Activated CD4-positive, alpha-beta T cell treated with anti-CD3 and anti-CD28 coated beads, Interleukin-2, Interleukin-6, amounts not matched to agents 100 ng/mL and 50 ng/mL, durations not matched to agents 16 hours and 8 hours (primary cell): ENCODE data around the gene SLC48A1.

Experiments used
- DNase-seq: peaks from one replicate; pipeline ENCODE4 v3.0.0-alpha.2; 2020

Gene SLC48A1

GRCh38 chr12:47758834-47759690 lies 14.0 kb upstream of the SLC48A1 start, which contains the start of gene RAPGEF3:
RAPGEF3 (minus strand) TSS chr12:47758880; CDS start chr12:47758556, 324 bp downstream.
- DNase-seq, result peak; percentile 78

DNA sequence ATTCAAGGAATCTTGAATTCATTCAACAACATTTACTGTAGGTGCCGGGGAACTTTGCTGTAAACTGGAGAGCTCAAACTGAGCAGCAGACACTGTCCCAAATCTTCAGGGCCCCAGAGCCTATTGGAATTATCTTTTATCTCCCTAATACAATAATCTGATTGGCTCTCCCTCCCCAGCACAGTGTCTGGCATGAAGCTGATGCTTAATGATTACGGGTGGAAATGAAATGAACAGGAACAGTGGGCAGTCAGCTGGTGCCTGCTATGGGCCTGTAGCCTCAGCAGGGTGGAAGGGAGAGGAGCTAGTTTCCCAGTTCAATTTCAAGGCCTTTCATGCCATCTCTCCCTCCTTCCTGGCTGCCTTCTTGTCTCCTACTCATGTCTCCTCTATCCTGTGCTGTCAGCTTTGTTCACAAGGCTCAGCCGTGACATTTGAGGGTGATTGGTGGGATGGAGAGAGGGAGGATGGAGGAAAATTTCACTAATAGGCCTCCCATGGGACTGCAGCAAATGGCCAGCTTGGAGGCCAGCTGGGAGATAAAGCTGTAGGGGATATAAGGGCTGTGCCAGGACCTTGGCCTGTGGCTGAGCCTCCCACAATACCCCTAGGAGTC lies 10.1 kb upstream of the SLC48A1 start:
- no peak for DNase-seq

- no peak for DNase-seq
These were observed 9.3 kb upstream of the SLC48A1 start for GRCh38 chr12:47763481-47764346.

DNA sequence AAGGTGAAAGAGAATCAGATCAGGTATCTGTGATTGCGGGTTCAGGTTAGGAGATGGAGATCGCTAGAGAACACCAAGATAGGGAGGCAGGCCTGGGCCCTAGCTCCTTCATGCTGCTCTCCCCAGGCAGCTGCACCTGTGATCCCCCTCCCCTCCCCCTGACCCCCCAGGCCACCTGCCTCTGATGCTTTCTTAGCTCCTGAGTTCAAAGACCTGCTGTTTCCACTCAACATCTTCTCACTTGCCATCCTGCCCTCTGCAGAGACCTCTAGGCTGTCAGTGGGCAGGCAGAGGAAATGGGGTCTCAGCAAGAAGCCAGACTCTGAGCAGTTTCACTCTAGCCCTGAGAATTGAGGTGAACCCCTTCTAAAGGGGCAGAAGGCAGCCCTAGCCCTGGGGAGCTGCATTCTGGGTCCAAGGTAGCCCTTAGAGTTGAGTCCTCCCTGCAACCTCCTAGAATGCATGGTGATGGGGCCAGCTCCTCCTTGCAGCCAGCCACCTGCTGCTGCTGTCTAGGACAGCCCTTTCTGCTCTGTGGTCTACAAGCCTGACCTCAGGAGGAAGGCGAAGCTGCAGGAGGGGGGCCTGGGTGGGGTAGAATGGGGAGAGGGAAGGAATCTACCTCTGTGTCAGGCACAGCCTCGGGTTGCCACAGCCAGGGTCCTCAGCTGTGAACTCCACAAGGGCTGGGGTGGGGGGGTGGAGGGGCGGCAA lies 6.4 kb upstream of the SLC48A1 start:
- DNase-seq, result no peak

DNA sequence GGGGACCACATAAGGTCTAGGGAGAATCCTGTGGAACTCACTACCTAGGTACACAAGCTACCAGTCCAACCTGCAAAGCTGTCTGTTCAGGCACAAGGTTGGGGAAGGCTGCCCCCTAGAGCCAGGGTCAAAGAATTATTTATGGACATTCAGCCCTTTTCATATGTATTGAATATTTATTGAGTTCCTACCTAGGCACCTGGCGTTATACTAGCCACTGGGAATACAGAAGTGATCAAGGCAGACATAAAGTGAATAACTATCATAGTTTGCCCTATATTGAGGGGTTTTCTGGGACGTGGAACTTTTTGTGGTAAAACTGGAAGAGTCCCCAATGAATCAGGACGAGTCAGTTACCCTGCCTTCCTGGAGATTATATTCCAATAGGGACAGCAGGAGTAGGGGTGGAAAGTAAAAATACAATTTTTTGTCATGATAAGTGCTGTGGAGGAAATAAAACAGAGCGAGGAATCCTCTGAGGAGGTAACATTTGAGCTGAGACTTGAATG lies 5.8 kb upstream of the SLC48A1 start:
- peak; percentile 80 for DNase-seq

DNA sequence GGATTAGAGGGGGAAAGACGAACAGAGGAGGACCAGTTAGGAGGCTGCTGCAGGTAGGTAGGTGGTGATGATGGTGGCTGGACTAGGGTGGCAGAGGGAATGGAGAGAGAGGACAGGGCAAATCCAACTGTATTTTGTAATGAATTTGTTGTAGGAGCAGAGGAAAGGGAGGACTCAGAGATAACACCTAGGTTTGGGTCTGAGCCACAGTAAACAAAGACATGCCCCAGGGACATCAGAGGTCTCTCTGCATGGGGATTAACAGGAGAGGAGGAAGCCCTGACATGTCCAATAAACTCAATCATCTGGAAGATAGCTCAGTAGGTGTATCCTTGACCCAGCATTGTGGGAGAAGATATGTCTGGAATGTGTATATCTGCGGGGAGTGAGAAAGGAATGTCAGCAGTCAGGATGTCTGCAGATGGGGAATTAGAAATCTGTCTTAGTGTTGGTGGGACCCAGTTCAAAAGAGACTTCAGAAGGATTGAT lies 4.7 kb upstream of the SLC48A1 start:
- DNase-seq, result no peak

- no peak for DNase-seq
These were observed 3.6 kb upstream of the SLC48A1 start for GRCh38 chr12:47769234-47770085.

GRCh38 chr12:47770086-47770726 lies 2.8 kb upstream of the SLC48A1 start:
- DNase-seq, result no peak

- no peak for DNase-seq
These were observed 1.7 kb upstream of the SLC48A1 start for GRCh38 chr12:47771304-47771703.

GRCh38 chr12:47772094-47772660 lies 861 bp upstream of the SLC48A1 start:
- DNase-seq, result no peak

GRCh38 chr12:47772738-47773061 lies 338 bp upstream of the SLC48A1 start:
- no peak for DNase-seq

GRCh38 chr12:47773858-47774580 lies 981 bp downstream of the SLC48A1 start:
- no peak for DNase-seq

DNA sequence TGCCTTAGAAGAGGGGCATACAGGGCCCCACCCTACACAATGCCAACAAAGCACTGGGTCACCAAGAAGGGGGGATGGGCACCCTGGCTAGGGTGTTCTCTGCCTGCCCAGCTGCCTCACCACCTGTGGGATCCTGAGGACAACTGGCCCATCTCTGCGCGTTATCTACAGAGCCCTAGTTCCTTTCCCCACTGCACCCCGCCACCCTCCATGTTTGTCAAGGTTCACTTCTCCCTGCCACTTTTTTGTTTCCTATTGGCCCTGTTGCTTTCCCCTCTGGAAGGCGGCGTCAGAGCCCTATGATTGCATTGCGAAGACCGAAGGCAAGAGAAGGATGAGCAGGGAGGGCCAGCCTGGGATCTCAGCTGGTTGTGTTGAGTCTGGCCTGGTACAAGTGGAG lies 1.6 kb downstream of the SLC48A1 start:
- no peak for DNase-seq

DNA sequence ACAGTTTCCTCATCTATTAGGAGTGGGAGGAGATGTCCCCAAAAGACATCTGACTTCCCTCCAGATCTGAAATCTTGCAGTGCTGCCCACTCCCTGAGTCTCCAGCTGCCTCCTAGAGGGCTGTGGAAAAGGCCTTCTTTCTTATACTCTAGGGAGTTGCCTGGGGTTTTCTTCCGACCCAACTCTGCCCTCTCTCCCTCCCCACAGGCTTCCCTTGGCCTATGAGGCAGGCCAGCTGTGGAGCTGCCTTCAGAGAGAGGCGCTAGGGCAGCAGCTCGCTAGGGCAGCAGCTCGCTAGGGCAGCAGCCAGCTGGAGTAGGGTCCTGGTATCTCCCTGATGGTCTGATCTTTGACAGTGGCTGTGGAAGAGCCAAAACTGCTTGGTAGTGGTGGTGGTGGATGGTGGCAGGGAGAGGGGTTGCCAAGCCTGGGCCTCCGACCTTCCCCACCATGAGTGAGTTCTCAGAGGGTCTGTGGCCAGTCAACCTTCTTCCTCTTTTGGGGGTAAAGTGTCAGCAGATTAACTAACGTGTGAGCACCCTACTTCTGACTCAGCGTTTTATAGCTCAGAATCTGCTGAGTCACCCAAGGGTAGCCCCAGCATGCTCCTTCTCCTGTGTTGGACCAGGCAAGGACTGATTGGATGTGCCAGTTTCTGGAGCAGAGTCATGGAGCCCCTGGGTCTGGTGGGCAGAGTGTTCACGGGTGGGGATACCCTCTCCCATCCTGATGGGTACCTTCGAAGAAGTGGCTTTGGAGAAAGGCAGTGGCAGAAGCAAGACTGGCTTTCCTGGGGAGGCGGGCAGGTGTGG lies 2.3 kb downstream of the SLC48A1 start:
- peak; percentile 50 for DNase-seq

- DNase-seq, result no peak
These were observed 3.6 kb downstream of the SLC48A1 start for GRCh38 chr12:47776471-47777143.

DNA sequence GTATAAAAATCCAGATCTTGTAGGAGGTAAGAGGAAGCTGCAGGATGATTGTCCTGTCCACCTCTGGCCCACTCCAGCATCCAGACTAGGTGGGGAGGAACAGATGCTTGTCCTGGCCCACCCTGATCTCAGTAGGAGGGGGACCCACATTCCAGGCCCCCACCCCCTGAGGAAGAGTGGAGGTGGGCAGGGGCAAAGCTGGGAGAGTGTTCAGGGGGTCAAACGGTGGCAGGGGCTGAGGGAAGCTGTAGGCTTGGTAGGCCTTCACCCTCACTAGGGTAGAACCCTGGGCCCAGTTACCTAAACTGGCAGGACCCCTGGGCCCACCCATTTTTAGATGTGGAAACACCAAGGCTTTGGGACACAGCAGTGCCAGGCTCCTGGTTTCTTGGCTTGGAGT lies 4.1 kb downstream of the SLC48A1 start:
- DNase-seq, result no peak

- DNase-seq, result no peak
These were observed 4.9 kb downstream of the SLC48A1 start for GRCh38 chr12:47777741-47778558.
